Endothelial cell of umbilical vein (primary cell): ENCODE data around the gene HSPA6. TPM values are rescaled to one million over a fixed set of nuclear protein-coding genes. Genes with fewer than 3 reads are reported as not detected.
"Not testable (repeated sequence)": the region's sequence is repeated elsewhere in the genome, so short reads cannot be mapped to it uniquely, and the experiment has no call there.

Source experiments
- BruUV-seq: library from RNA; stranded (reverse); fragments of 400-500 nt; replicated peaks from 2 replicates; lab custom pipeline; 2021; lab: Mats Ljungman, UMichigan
- CTCF ChIA-PET: fragments of 300-600, 350-600 bp; sonication (Branson Sonifier 250); formaldehyde crosslinking; loops from one replicate; lab custom pipeline; 2021; ENCODE audit warnings: antibody characterized with exemption, inconsistent platforms; lab: Charles Lee
- POLR2A ChIA-PET: fragments of 300-600, 350-600 bp; sonication (Branson Sonifier 250); formaldehyde crosslinking; loops from one replicate; lab custom pipeline; 2021; ENCODE audit warnings: antibody characterized with exemption, inconsistent platforms; lab: Charles Lee
- DNase-seq: peaks from one replicate; pipeline ENCODE4 v3.0.0-alpha.2; 2011; ENCODE audit warnings: low read depth, low spot score
- FAIRE-seq: peaks from 2 replicates; lab custom pipeline; 2011; peaks lifted over from hg19 to GRCh38; lab: Jason Lieb, UNC
- H2AFZ ChIP-seq: 2 replicates; pipeline ENCODE4 v1.6.0; 2012; ENCODE audit warnings: low read depth, low read length, control low read depth, inconsistent platforms
- H3K27ac ChIP-seq: 2 replicates; pipeline ENCODE4 v1.5.1; 2011; ENCODE audit warnings: low read depth, mild to moderate bottlenecking, control low read depth, low read length, moderate library complexity; ENCODE audit not compliant: insufficient read depth
- H3K27me3 ChIP-seq, 2 experiments: 2 replicates each; pipeline versions ENCODE4 v1.6.0 to v1.6.1; 2011; ENCODE audit warnings: low read length in 2 of 2, mixed read lengths in 1 of 2; ENCODE audit not compliant: control insufficient read depth in 2 of 2, insufficient read depth in 2 of 2
- H3K36me3 ChIP-seq, 2 experiments: 2 replicates in 1 of 2; 3 replicates in 1 of 2; pipeline ENCODE4 v1.5.1; 2011; ENCODE audit warnings: low read length in 2 of 2, mild to moderate bottlenecking in 1 of 2, moderate library complexity in 1 of 2; ENCODE audit not compliant: control insufficient read depth in 2 of 2, insufficient read depth in 2 of 2; ENCODE audit errors: extremely low read depth in 1 of 2
- H3K4me1 ChIP-seq: 3 replicates; pipeline ENCODE4 v1.5.1; 2011; ENCODE audit warnings: mild to moderate bottlenecking, low read length; ENCODE audit not compliant: control insufficient read depth, insufficient read depth; ENCODE audit errors: extremely low read depth
- H3K4me2 ChIP-seq: 2 replicates; pipeline ENCODE4 v1.6.1; 2011; ENCODE audit warnings: low read length, control low read depth, mixed read lengths; ENCODE audit not compliant: insufficient read depth
- H3K4me3 ChIP-seq, 3 experiments: fragments of 200-600 bp in 1 of 3; sonication (generic), shearing (Covaris generic) in 1 of 3; replicated peaks in 1 of 3; 2 replicates each; pipeline ENCODE4 v1.5.1; 2011 to 2016; ENCODE audit warnings: control low read depth in 3 of 3, low read length in 3 of 3, mild to moderate bottlenecking in 2 of 3, inconsistent platforms in 1 of 3, low read depth in 1 of 3, moderate library complexity in 1 of 3; ENCODE audit not compliant: insufficient read depth in 1 of 3
- H3K79me2 ChIP-seq: 2 replicates; pipeline ENCODE4 v1.6.0; 2012; ENCODE audit warnings: low read length, inconsistent platforms; ENCODE audit not compliant: control insufficient read depth, insufficient read depth
- H3K9ac ChIP-seq: replicated peaks from 2 replicates; pipeline ENCODE3; 2011; ENCODE audit warnings: low read length, control low read depth; ENCODE audit not compliant: insufficient read depth; ENCODE audit errors: extremely low read depth
- H3K9me1 ChIP-seq: replicated peaks from 3 replicates; pipeline ENCODE4 v1.6.0; 2011; ENCODE audit warnings: mild to moderate bottlenecking, low read length; ENCODE audit not compliant: control insufficient read depth, insufficient read depth; ENCODE audit errors: extremely low read depth
- H3K9me3 ChIP-seq: replicated peaks from 2 replicates; pipeline ENCODE4 v1.5.1; 2012; ENCODE audit warnings: low read length, inconsistent platforms; ENCODE audit not compliant: control insufficient read depth, insufficient read depth
- H4K20me1 ChIP-seq: replicated peaks from 2 replicates; pipeline ENCODE3; 2011; ENCODE audit warnings: mild to moderate bottlenecking, low read length; ENCODE audit not compliant: control insufficient read depth, insufficient read depth; ENCODE audit errors: extremely low read depth
- dilution Hi-C: fragments of 300-500 bp; cut with MboI; formaldehyde crosslinking; loops from one replicate; pipeline ENCODE4 v1.15.0; 2019; ENCODE audit warnings: low sequenced_read_pairs; ENCODE audit not compliant: extremely low pct_ligation_motif_present
- intact Hi-C: fragments of 100-400 bp; cut with micrococcal nuclease; formaldehyde crosslinking; loops from one replicate; pipeline ENCODE4 v1.10.0; 2022
- polyA plus RNA-seq, 4 experiments: library from polyadenylated mRNA; depleted of rRNA in 3 of 4; stranded (reverse) in 3 of 4; unstranded in 1 of 4; fragments of >200 nt; gene quantifications; 2 replicates each; pipeline versions ENCODE4 v1.2.1 to v1.2.3, GENCODE V29; 2011 to 2012; ENCODE audit warnings: missing spikeins in 1 of 4
- total RNA-seq: library from RNA; stranded (reverse); gene quantifications from 2 replicates; pipeline ENCODE4 v1.2.3, GENCODE V29; 2021

HSPA6 gene
- total and polyA plus RNA-seq, 2 donors (not counting 3 experiments of a cell fraction or from before 2014, with no cell fraction given): 0.10 to 0.13 TPM

DNA sequence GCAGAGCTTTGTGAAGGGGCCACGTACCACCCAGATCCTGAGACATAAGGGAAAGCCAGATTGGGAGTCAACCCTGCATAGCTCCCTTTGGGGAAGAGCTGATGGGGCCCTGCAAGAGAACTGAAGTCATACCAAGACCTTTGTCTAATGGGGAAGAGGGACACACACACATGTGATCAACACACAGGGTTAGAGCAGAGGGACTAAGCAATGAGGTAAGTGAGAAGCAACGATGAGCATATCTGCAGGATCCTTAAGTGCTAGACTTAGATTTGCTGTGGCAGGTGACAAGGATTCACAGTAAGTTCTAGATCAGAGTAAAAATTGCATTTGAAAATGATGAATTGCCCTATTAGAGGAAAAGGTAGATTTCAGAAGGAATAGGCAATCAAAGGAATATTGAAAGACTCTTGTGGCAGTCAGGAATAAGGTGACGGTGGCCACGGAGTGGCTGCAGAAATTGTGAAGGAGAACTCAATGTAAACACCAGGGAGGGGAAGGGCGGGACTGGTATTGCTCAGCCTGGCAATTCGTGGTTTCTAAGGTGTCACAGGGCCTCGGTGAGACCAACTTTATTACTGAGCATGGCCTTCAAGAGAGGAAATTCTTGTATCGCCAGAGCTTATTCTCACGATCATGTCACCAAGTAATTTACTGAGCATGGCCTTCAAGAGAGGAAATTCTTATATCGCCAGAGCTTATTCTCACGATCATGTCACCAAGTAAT is 20.8 kb downstream of the HSPA6 start:
- H3K9me1 ChIP-seq, H3K36me3 ChIP-seq, H3K4me2 ChIP-seq, H3K4me1 ChIP-seq, POLR2A ChIA-PET, H3K9me3 ChIP-seq, FAIRE-seq, H3K79me2 ChIP-seq, H2AFZ ChIP-seq, H4K20me1 ChIP-seq, intact Hi-C loops, H3K9ac ChIP-seq, H3K4me3 ChIP-seq, dilution Hi-C loops, DNase-seq, CTCF ChIA-PET, BruUV-seq, H3K27ac ChIP-seq: not testable (repeated sequence)
- peaks cover 4 to 12% of the 10 kb centered on the region in 2 experiments for H3K27me3 ChIP-seq

DNA sequence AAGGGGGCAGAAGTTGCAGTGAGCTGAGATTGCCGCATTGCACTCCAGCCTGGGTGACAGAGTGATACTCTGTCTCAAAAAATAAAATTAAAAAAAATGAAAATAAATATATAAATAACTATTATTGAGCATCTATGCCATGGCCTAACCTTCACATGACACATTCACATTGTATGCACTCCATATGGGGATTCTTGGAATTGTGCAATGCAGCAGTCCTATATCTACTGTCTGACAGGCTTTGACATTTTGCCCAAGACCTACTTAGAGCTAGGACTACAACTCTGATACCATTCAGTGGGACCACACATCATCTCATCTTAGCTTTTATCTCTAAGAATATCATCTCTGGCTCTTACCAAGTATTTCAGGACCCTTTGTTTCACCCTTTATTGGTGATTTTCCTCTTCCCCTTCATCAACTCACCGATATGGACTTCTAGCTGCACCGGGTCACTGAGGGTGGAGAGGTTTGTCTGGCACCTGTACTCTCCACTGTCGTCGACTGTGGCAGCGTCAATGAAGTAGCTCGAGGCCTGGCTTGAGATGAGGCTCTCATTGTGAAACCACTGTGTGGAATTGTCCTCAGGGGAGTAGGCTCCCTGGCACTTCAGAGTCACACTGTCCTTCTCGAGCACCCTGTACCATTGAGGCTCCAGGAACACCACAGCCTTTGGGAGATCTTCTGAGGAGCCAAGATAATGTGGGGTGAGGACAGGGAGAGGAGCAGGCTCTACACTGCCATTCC is 23.8 kb downstream of the HSPA6 start:
- H3K9me1 ChIP-seq, DNase-seq, H3K4me2 ChIP-seq, H3K79me2 ChIP-seq, H3K4me1 ChIP-seq, H4K20me1 ChIP-seq, H2AFZ ChIP-seq, H3K36me3 ChIP-seq, H3K9ac ChIP-seq, H3K27me3 ChIP-seq, H3K4me3 ChIP-seq, intact Hi-C loops, POLR2A ChIA-PET, CTCF ChIA-PET, H3K27ac ChIP-seq, H3K9me3 ChIP-seq, FAIRE-seq, dilution Hi-C loops, BruUV-seq: not testable (repeated sequence)

DNA sequence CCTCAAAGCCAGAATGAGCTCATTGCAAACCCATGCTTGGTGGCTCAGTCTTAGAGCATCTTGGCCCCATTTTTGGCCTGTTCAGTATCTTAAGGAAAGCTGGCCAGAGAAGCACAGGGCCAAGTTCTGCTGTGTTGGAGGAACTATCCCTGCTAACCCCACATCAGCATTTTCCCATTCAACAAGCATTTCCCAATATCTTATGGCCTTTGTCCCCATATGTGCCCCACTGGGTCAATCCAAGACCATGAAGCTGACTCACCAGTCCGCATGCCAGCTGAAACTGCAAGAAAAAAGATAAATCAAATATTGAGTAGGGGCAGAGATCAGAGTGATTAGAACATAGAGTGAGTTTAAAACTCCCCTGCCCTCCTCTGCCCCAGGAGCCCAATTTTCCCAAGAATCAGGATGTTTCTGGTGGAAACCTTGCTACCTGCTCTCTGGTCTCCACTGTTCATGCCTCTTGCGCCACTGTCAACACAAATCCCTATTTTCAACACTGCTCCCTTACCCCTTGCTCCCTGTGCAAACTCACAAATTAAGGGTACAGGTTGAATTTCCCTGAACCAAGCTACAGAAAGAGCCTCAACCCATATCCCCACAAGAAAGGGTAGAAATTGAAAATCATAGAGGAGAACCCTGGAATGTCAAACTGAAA is 24.5 kb downstream of the HSPA6 start:
- FAIRE-seq, H3K27me3 ChIP-seq, H2AFZ ChIP-seq, H3K9me3 ChIP-seq, DNase-seq, H3K9me1 ChIP-seq, intact Hi-C loops, H3K79me2 ChIP-seq, H3K4me1 ChIP-seq, BruUV-seq, H3K9ac ChIP-seq, H3K4me3 ChIP-seq, H3K27ac ChIP-seq, H3K4me2 ChIP-seq, POLR2A ChIA-PET, CTCF ChIA-PET, H3K36me3 ChIP-seq, dilution Hi-C loops, H4K20me1 ChIP-seq: not testable (repeated sequence)
